Endometrium (tissue), 2 donors: Measurements from ENCODE around the gene ABR.
"Not testable (repeated sequence)": the region's sequence is repeated elsewhere in the genome, so short reads cannot be mapped to it uniquely, and the experiment has no call there.

ENCODE experiments used
- FAIRE-seq: peaks from 2 replicates; lab custom pipeline; 2012; peaks lifted over from hg19 to GRCh38; lab: Jason Lieb, UNC
- donor health status: control.
- donor health status: control.

Gene ABR

GRCh38 chr17:1120596-1121441 lies 59.0 kb downstream of the ABR start:
- FAIRE-seq: no peak

- no peak for FAIRE-seq
Observed at GRCh38 chr17:1119924-1120323, 59.9 kb downstream of the ABR start.

GRCh38 chr17:1116602-1117001 lies 63.2 kb downstream of the ABR start:
- FAIRE-seq: no peak

- no peak for FAIRE-seq
Observed at GRCh38 chr17:1112875-1113274, 66.9 kb downstream of the ABR start.

- FAIRE-seq: no peak
Observed at GRCh38 chr17:1111599-1112443, 68.0 kb downstream of the ABR start.

- FAIRE-seq: no peak
Observed at GRCh38 chr17:1110862-1111598, 68.8 kb downstream of the ABR start.

GRCh38 chr17:1110541-1110861 lies 69.3 kb downstream of the ABR start:
- FAIRE-seq: no peak

GRCh38 chr17:1109606-1110540 lies 69.9 kb downstream of the ABR start:
- FAIRE-seq: no peak

GRCh38 chr17:1108765-1109605 lies 70.8 kb downstream of the ABR start:
- no peak for FAIRE-seq

GRCh38 chr17:1108478-1108764 lies 71.4 kb downstream of the ABR start:
- FAIRE-seq: no peak

- no peak for FAIRE-seq
Observed at GRCh38 chr17:1107777-1108477, 71.9 kb downstream of the ABR start.

- no peak for FAIRE-seq
Observed at GRCh38 chr17:1107083-1107776, 72.6 kb downstream of the ABR start.

GRCh38 chr17:1104222-1104621 lies 75.6 kb downstream of the ABR start:
- FAIRE-seq: no peak

- no peak for FAIRE-seq
Observed at GRCh38 chr17:1100382-1100781, 79.4 kb downstream of the ABR start.

GRCh38 chr17:1099242-1099641 lies 80.5 kb downstream of the ABR start:
- FAIRE-seq: no peak

- FAIRE-seq: not testable (repeated sequence)
Observed at GRCh38 chr17:1097972-1098744, 81.6 kb downstream of the ABR start.

GRCh38 chr17:1096215-1096614 lies 83.6 kb downstream of the ABR start:
- FAIRE-seq: no peak

GRCh38 chr17:1095853-1096173 lies 84.0 kb downstream of the ABR start:
- no peak for FAIRE-seq
